Erythroblast (primary cell): ENCODE results near the gene PMS1.

ENCODE experiments used
- GATA1 ChIP-seq: IDR thresholded peaks from 2 replicates; pipeline ENCODE4 v1.6.1; 2011; ENCODE audit warnings: low read depth, mild to moderate bottlenecking, control low read depth, low read length, moderate library complexity
- POLR2A ChIP-seq: IDR thresholded peaks from 2 replicates; pipeline ENCODE4 v1.6.1; 2011; ENCODE audit warnings: mild to moderate bottlenecking, low read length

DNA sequence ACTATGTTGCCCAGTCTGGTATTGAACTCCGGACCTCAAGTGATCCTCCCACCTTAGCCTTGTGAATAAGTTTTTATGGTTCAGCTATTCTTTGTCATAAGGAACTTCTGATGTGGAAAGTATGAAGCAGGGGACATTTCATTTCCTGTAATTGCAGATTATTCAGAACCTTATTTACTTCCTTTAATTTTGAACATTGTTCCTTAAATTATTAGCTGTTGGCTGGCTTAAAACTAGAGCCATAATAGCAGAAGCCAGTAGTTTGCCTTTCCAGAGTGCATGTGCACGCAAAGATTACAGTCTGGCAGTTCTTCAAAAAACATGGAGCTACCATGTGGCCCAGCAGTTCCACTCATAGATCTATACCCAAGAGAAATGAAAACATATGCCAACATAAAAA, 53.1 kb downstream of the PMS1 start:
- TF ChIP-seq POLR2A (no peak), GATA1 (no peak)
